Tibial nerve (tissue), 4 donors: Measurements from ENCODE around the gene TGFB1.

Experiments
- CTCF ChIP-seq, 5 experiments: fragments of 200-600 bp in 3 of 5; fragments of 450-650 bp in 2 of 5; sonication (generic) in 3 of 5; IDR thresholded peaks; one replicate each; pipeline ENCODE4 v1.5.1; 2016 to 2019; ENCODE audit warnings: antibody characterized with exemption in 5 of 5, mild to moderate bottlenecking in 3 of 5, moderate library complexity in 2 of 5
- EP300 ChIP-seq, 2 donors: sonication (generic); formaldehyde crosslinking; IDR thresholded peaks; one replicate each; pipeline ENCODE4 v1.6.1; 2017; ENCODE audit warnings: antibody characterized with exemption in 2 of 2, mild to moderate bottlenecking in 1 of 2
- POLR2A ChIP-seq, 2 donors: fragments of 450-650 bp; IDR thresholded peaks; one replicate each; pipeline ENCODE4 v1.6.1; 2017; ENCODE audit warnings: antibody characterized with exemption in 2 of 2, mild to moderate bottlenecking in 2 of 2, moderate library complexity in 2 of 2

- no peak for TF ChIP-seq CTCF (IDR thresholded peaks at IDR 0.05)
- no peak for TF ChIP-seq EP300 (IDR thresholded peaks at IDR 0.05)
- no peak for TF ChIP-seq POLR2A (IDR thresholded peaks at IDR 0.05)
Observed at GRCh38 chr19:41309180-41310032, 44.3 kb downstream of the TGFB1 start.
